GM23338 (cell line): Measurements from ENCODE around the gene NKD1.

Source experiments
- CREB1 ChIP-seq: fragments of 250-450 bp; sonication (Bioruptor Pico); IDR thresholded peaks from 2 replicates; pipeline ENCODE4 v1.5.0; 2020; ENCODE audit warnings: low read depth, mild to moderate bottlenecking, moderate library complexity
- CTCF ChIP-seq, 2 experiments: fragments of 200-600 bp in 1 of 2; sonication (generic) in 1 of 2; conservative IDR thresholded peaks; 2 replicates each; pipeline versions ENCODE4 v1.5.1 to v1.6.1; 2016 to 2017; ENCODE audit warnings: antibody characterized with exemption in 2 of 2, low read depth in 2 of 2, mild to moderate bottlenecking in 2 of 2, moderate library complexity in 1 of 2
- ETS1 ChIP-seq: IDR thresholded peaks from 2 replicates; pipeline ENCODE4 v1.6.1; 2016; ENCODE audit warnings: antibody characterized with exemption
- EZH2 ChIP-seq: fragments of 200-600 bp; sonication (generic); IDR thresholded peaks from one replicate; pipeline ENCODE4 v1.8.0; 2017; ENCODE audit warnings: antibody characterized with exemption, mild to moderate bottlenecking, low read depth; ENCODE audit not compliant: unreplicated experiment
- POLR2AphosphoS5 ChIP-seq: IDR thresholded peaks from 2 replicates; pipeline ENCODE4 v1.6.1; 2016; ENCODE audit warnings: antibody characterized with exemption, low read depth
- REST ChIP-seq: IDR thresholded peaks from one replicate; pipeline ENCODE4 v1.6.1; 2018; ENCODE audit warnings: antibody characterized with exemption; ENCODE audit not compliant: unreplicated experiment

GRCh38 chr16:50531901-50532300 lies 16.3 kb upstream of the NKD1 start:
- TF ChIP-seq CTCF (conservative IDR thresholded peaks at IDR 0.05; ENCODE audit: low read depth in 2 of 2) = no peak
- TF ChIP-seq POLR2AphosphoS5 = no peak
- no peak for TF ChIP-seq REST
- TF ChIP-seq ETS1 = no peak
- TF ChIP-seq CREB1 (CRISPR knock-in tag) = no peak
- no peak for TF ChIP-seq EZH2
